Diencephalon (tissue), 1 donor: ENCODE data around the gene KPNB1. TPM values are rescaled to one million over a fixed set of nuclear protein-coding genes. Genes with fewer than 3 reads are reported as not detected.

Source experiments
- small RNA-seq: library from RNA; depleted of rRNA; stranded (forward); fragments of <200 nt; gene quantifications from one replicate; pipeline ENCODE3, GENCODE V24; 2014
- total RNA-seq: library from RNA; depleted of rRNA; stranded (reverse); fragments of >200 nt; gene quantifications from one replicate; pipeline ENCODE4 v1.2.3, GENCODE V29; 2014

KPNB1 gene
- 159 TPM for total RNA-seq

GRCh38 chr17:47649153-47649971 lies at the start of gene KPNB1:
TSS of gene KPNB1 (plus strand) at chr17:47649919. CDS start at chr17:47650245, 326 bp downstream.

GRCh38 chr17:47693731-47694580 lies 44.2 kb downstream of the KPNB1 start, which contains the start of gene TBKBP1:
TSS of gene TBKBP1 (plus strand) at chr17:47694161. CDS start at chr17:47696113, 1,952 bp downstream.

GRCh38 chr17:47733047-47733673 lies 83.4 kb downstream of the KPNB1 start, which contains the start of gene TBX21:
TSS of gene TBX21 (plus strand) at chr17:47733236. CDS start at chr17:47733455, 219 bp downstream.

Small RNAs within 50 kb of the gene (small RNA-seq; reads per million reads assigned to genes)
- not detected for gene AC015674.1

Other genes starting within 250 kb of the KPNB1 start
- 191 TPM for gene NPEPPS, start 118.8 kb upstream of the KPNB1 start, total RNA-seq
- 15.2 TPM for gene TBKBP1, start 44.2 kb downstream of the KPNB1 start, total RNA-seq
- 0.23 TPM for gene TBX21, start 83.3 kb downstream of the KPNB1 start, total RNA-seq
- gene OSBPL7, start 171.9 kb downstream of the KPNB1 start, total RNA-seq: 6.7 TPM
- gene MRPL10, start 181.6 kb downstream of the KPNB1 start, total RNA-seq: 12.5 TPM
- gene LRRC46, start 181.8 kb downstream of the KPNB1 start, total RNA-seq: 1.6 TPM
- 20.5 TPM for gene SCRN2, start 191.4 kb downstream of the KPNB1 start, total RNA-seq
- 0.23 TPM for gene SP6, start 201.2 kb downstream of the KPNB1 start, total RNA-seq
- gene SP2, start 246.3 kb downstream of the KPNB1 start, total RNA-seq: 0.46 TPM